GM12865 (cell line): ENCODE results near the gene MS4A3.
A peak's percentile ranks its signal among the peaks of the same experiment; 100 is the strongest.

ENCODE experiments used
- DNase-seq: peaks from one replicate; pipeline ENCODE4 v3.0.0; 2010; ENCODE audit warnings: low read depth
- H3K4me3 ChIP-seq: 2 replicates; pipeline ENCODE4 v1.5.1; 2011; ENCODE audit warnings: mild to moderate bottlenecking, low read depth, low read length, control low read depth
- CTCF ChIP-seq: IDR thresholded peaks from 2 replicates; pipeline ENCODE4 v1.5.1; 2011; ENCODE audit warnings: low read length, control low read depth, low read depth, inconsistent platforms; ENCODE audit not compliant: insufficient read depth; ENCODE audit errors: missing control alignments

MS4A3 gene

DNA sequence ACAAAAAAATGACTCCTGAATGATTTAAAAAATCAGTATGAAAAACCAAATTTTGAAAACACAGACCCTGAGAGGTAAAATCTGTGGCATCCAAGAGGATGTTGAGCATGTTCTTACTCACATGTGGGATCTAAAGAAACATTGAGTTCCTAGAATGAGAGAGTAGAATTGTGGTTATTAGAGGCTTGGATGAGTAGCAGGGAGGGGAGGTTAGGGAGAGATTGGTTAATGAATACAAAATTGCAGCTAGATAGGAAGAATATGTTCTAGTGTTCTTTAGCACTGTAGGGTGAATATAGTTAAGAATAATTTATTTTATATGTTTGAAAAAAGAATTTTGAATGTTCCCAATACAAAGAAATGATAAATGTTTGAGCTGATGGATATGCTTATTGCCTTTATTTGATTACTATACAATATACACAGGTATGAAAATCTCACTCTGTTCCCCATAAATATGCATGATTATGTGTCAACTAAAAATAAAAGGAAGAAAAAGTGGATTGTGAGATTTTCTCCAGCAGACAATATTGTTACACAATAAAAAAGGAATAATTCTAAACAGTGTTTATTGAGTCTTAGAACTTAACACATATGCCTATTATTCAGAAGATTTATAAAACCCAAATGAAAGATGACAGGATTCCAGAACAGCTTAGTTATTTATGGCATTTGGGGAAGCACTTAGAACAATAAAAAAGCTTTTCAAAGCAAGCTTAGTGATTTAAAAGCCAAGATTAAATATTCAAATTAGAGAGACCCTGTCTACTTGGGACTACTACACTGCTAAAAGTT lies 60.7 kb downstream of the MS4A3 start:
- TF ChIP-seq CTCF = no peak
- H3K4me3 ChIP-seq = no peak overlapping the region
- DNase-seq = no peak

- peak; percentile 20 for DNase-seq
- no peak overlapping the region for H3K4me3 ChIP-seq
- no peak for TF ChIP-seq CTCF
These were observed 61.9 kb downstream of the MS4A3 start for GRCh38 chr11:60118338-60118737.

- no peak overlapping the region for H3K4me3 ChIP-seq
- TF ChIP-seq CTCF = no peak
- no peak for DNase-seq
These were observed 63.2 kb downstream of the MS4A3 start for GRCh38 chr11:60119710-60120109.
